ENCODE measurements around the gene CELF5. TPM values are rescaled to one million over a fixed set of nuclear protein-coding genes. Genes with fewer than 3 reads are reported as not detected.

Gene CELF5
- total RNA-seq (2021; ENCODE audit: unreplicated experiment) (2.5 TPM), Bru-seq, nascent RNA (percentile 25 among the genes with signal in this experiment), BruChase-seq, experiment 1, labeled RNA remaining after a 6-hour chase (percentile 27 among the genes with signal in this experiment), BruChase-seq, experiment 2, labeled RNA remaining after a 2-hour chase (percentile 26 among the genes with signal in this experiment)
- 1.0 and 1.6 TPM in 2 replicates for polyA plus RNA-seq (2012)
- long read RNA-seq, partial matches to known transcripts, result 0 of 3 reads
- long read RNA-seq, other reads (novel, unspliced or antisense), result 3 of 3 reads

- H3K27ac ChIP-seq (ENCODE audit: low read depth, low read length), result no peak within 1 kb of the TSS
- no TSS peak for BruUV-seq (replicated peaks)
- ChIA-PET RAD21 (ENCODE audit: low non-redundant PET in 1 of 2, low total read pairs in 2 of 2, uncharacterized antibody in 2 of 2, unreplicated experiment in 2 of 2) (no interaction called here), POLR2A (no interaction called here), CTCF (interaction anchor here (0.7 kb wide), 1 partner anchor 9 kb away, joined by 3 read pairs; no protein-coding TSS in a partner anchor)
- H3K9me3 ChIP-seq (ENCODE audit: control insufficient read depth in 1 of 2, insufficient read depth in 1 of 2, low read depth in 1 of 2, low read length in 2 of 2), result no peaks in the 10 kb centered on the region
- peak within 1 kb of the TSS; percentile 54 for H3K4me2 ChIP-seq (ENCODE audit: low read length)
- no peaks in the 10 kb centered on the region for H3K9me2 ChIP-seq (ENCODE audit: insufficient read depth)
- peak; percentile 85 for ATAC-seq
- DNase-seq (ENCODE audit: low read depth, low spot score), result no peak
- H2AFZ ChIP-seq (ENCODE audit: low read depth, low read length, poor library complexity, severe bottlenecking), result no peak within 1 kb of the TSS
- peak within 1 kb of the TSS; percentile 19 to 28; a peak in 2 of 4 replicates for H3K4me3 ChIP-seq (replicated peaks in 1 of 2; ENCODE audit: low read depth in 1 of 2, low read length in 2 of 2)
- H3K4me1 ChIP-seq (ENCODE audit: control insufficient read depth in 1 of 2, insufficient read depth in 2 of 2, low read length in 2 of 2), result no peaks in the 10 kb centered on the region; a peak in 1 of 4 replicates
- H3K36me3 ChIP-seq (ENCODE audit: control insufficient read depth in 1 of 2, insufficient read depth in 2 of 2, low read length in 2 of 2), result no peaks in the 10 kb centered on the region
- intact Hi-C loops (cut with micrococcal nuclease), result no loop called here
- H3K27me3 ChIP-seq (ENCODE audit: insufficient read depth, low read length), result peaks cover 8% of the 10 kb centered on the region
- no peaks in the 10 kb centered on the region for H3K79me2 ChIP-seq (ENCODE audit: insufficient read depth, low read length)
- TF ChIP-seq ELF1 (IDR thresholded peaks at IDR 0.05; ENCODE audit: borderline replicate concordance, low read depth) (no peak), POLR2AphosphoS5 (IDR thresholded peaks at IDR 0.05; ENCODE audit: low read depth, low read length) (no peak), CTCF (IDR thresholded peaks at IDR 0.05 in 2 of 3, conservative IDR thresholded peaks at IDR 0.05 in 1 of 3; ENCODE audit: borderline replicate concordance in 1 of 3, insufficient read depth in 1 of 3, low read depth in 2 of 3, low read length in 2 of 3) (peak in 1 of 3 experiments; percentile 19; a peak in 2 of 6 replicates), RAD21 (IDR thresholded peaks at IDR 0.05; ENCODE audit: low read depth) (no peak)
- H3K9ac ChIP-seq (ENCODE audit: low read length), result no peak within 1 kb of the TSS
- no peaks in the 10 kb centered on the region for H4K20me1 ChIP-seq (ENCODE audit: insufficient read depth)
These were observed at the start of gene CELF5 for GRCh38 chr19:3224346-3225168. TSS of gene CELF5 (plus strand) at chr19:3224661. CDS start at chr19:3224740, 79 bp downstream.

All from HCT116 (cell line).